PC-3 (cell line): ENCODE measurements around the gene OSBPL1A. TPM values are rescaled to one million over a fixed set of nuclear protein-coding genes. Genes with fewer than 3 reads are reported as not detected.

Experiments used
- ATAC-seq: fragments of 200-7000 bp; cut with Tn5 transposase; 2 replicates; pipeline ENCODE4 v1.9.1; 2020; ENCODE audit warnings: mild to moderate bottlenecking, moderate library complexity
- BruUV-seq: library from RNA; stranded (reverse); fragments of 400-500 nt; replicated peaks from 2 replicates; lab custom pipeline; 2021; lab: Mats Ljungman, UMichigan
- CTCF ChIA-PET: fragments of 300-600 bp; sonication (Branson Sonifier 250); formaldehyde crosslinking; loops from one replicate; lab custom pipeline; 2022; ENCODE audit warnings: antibody characterized with exemption; lab: Charles Lee
- POLR2A ChIA-PET: fragments of 300-600 bp; sonication (Branson Sonifier 250); formaldehyde crosslinking; loops from one replicate; lab custom pipeline; 2022; ENCODE audit warnings: antibody characterized with exemption; ENCODE audit not compliant: unreplicated experiment; lab: Charles Lee
- DNase-seq: peaks from one replicate; pipeline ENCODE4 v3.0.0-alpha.2; 2015
- H2AFZ ChIP-seq: fragments of 300-600 bp; sonication (generic); 2 replicates; pipeline ENCODE4 v1.6.0; 2016; ENCODE audit warnings: antibody characterized with exemption, low read length
- H3F3A ChIP-seq: fragments of 300-600 bp; sonication (generic); one replicate; pipeline ENCODE4 v1.6.0; 2017; ENCODE audit warnings: antibody characterized with exemption, low read length, control low read depth, mild to moderate bottlenecking; ENCODE audit not compliant: unreplicated experiment
- H3K27ac ChIP-seq: fragments of 300-600 bp; sonication (generic); 2 replicates; pipeline ENCODE4 v1.5.1; 2016; ENCODE audit warnings: mild to moderate bottlenecking, low read length
- H3K27me3 ChIP-seq: fragments of 300-600 bp; sonication (generic); 2 replicates; pipeline ENCODE4 v1.6.1; 2016; ENCODE audit warnings: low read length, mixed read lengths
- H3K36me3 ChIP-seq: fragments of 300-600 bp; sonication (generic); 2 replicates; pipeline ENCODE4 v1.6.1; 2016; ENCODE audit warnings: low read depth, mixed run types, low read length, mixed read lengths
- H3K4me1 ChIP-seq: fragments of 300-600 bp; sonication (generic); 2 replicates; pipeline ENCODE4 v1.5.1; 2016; ENCODE audit warnings: low read length; ENCODE audit not compliant: insufficient read depth
- H3K4me2 ChIP-seq: fragments of 300-600 bp; sonication (generic); 2 replicates; pipeline ENCODE4 v1.6.0; 2016; ENCODE audit warnings: low read length
- H3K4me3 ChIP-seq: fragments of 300-600 bp; sonication (generic); 2 replicates; pipeline ENCODE4 v1.5.1; 2016; ENCODE audit warnings: mild to moderate bottlenecking, low read length, mixed read lengths
- H3K79me2 ChIP-seq: fragments of 300-600 bp; sonication (generic); 2 replicates; pipeline ENCODE4 v1.6.1; 2017; ENCODE audit warnings: low read length, mixed read lengths
- H3K9ac ChIP-seq: fragments of 300-600 bp; sonication (generic); 2 replicates; pipeline ENCODE4 v1.6.0; 2016; ENCODE audit warnings: mild to moderate bottlenecking, low read length
- H3K9me2 ChIP-seq: fragments of 300-600 bp; sonication (generic); replicated peaks from 2 replicates; pipeline ENCODE4 v1.6.1; 2016; ENCODE audit warnings: mixed run types, low read length, mixed read lengths
- H3K9me3 ChIP-seq: fragments of 300-600 bp; sonication (generic); 2 replicates; pipeline ENCODE4 v1.6.1; 2016; ENCODE audit warnings: low read length, mixed read lengths
- H4K20me1 ChIP-seq: fragments of 300-600 bp; sonication (generic); 2 replicates; pipeline ENCODE4 v1.6.1; 2016; ENCODE audit warnings: low read length, mixed read lengths
- EZH2 ChIP-seq: fragments of 300-600 bp; sonication (generic); IDR thresholded peaks from one replicate; pipeline ENCODE4 v1.6.1; 2017; ENCODE audit warnings: antibody characterized with exemption, mild to moderate bottlenecking, low read length; ENCODE audit not compliant: unreplicated experiment
- EZH2phosphoT487 ChIP-seq: fragments of 300-600 bp; sonication (generic); IDR thresholded peaks from 2 replicates; pipeline ENCODE4 v1.6.1; 2018; ENCODE audit warnings: mild to moderate bottlenecking, antibody characterized with exemption, low read length, borderline replicate concordance
- intact Hi-C: fragments of 100-400 bp; cut with micrococcal nuclease; formaldehyde crosslinking; loops from 2 replicates; pipeline ENCODE4 v1.9.0; 2023
- total RNA-seq: library from RNA; depleted of rRNA; stranded (reverse); fragments of >200 nt; gene quantifications from 2 replicates; pipeline ENCODE4 v1.2.3, GENCODE V29; 2014
- TF ChIP-seq, protein P1 (sequence below): fragments of 300-600 bp; sonication (generic); conservative IDR thresholded peaks from 2 replicates; pipeline ENCODE4 v1.5.1; 2017; ENCODE audit warnings: antibody characterized with exemption, low read depth, mild to moderate bottlenecking, low read length

Gene OSBPL1A
- total RNA-seq, 1 experiment from 2014 or later = 39.7 TPM

DNA sequence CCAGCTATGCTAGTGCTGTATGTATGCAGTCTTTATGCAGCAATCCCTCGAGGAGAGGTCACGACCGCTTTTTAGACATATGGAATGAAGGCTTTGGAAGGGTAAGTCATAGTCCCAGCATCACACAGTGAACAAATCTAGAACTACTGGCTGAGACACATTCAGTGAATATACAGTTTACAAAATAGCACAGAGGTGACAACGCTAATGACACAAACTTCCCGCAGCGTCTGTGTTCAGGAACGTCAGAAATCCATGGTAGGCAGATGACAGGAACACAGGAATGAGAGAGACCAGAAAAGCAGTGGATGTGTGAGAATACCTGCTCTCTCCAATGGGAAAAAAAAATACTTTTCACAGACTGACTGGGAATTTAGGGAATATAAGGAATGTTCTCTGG lies 229.1 kb downstream of the OSBPL1A start:
- no peaks in the 10 kb centered on the region for H3K9me2 ChIP-seq
- TF ChIP-seq EZH2phosphoT487 (no peak), EZH2 (no peak)
- H3K4me1 ChIP-seq = peaks cover under 1% of the 10 kb centered on the region; the same call in 1 of the 2 replicates
- H3K4me3 ChIP-seq = no peak overlapping the region
- H3K9me3 ChIP-seq = no peaks in the 10 kb centered on the region
- BruUV-seq = no TSS peak
- peaks cover 2% of the 10 kb centered on the region; the same call in 1 of the 2 replicates for H3K36me3 ChIP-seq
- no peaks in the 10 kb centered on the region for H4K20me1 ChIP-seq
- ChIA-PET POLR2A (no interaction called here), CTCF (interaction anchor here (0.6 kb wide), 1 partner anchor 197 kb away, joined by 3 read pairs; no protein-coding TSS in a partner anchor)
- H3F3A ChIP-seq = no peaks in the 10 kb centered on the region
- no peaks in the 10 kb centered on the region for H3K79me2 ChIP-seq
- intact Hi-C loops = no loop called here
- H3K27ac ChIP-seq = no peak overlapping the region
- no peak overlapping the region for H3K4me2 ChIP-seq
- no peaks in the 10 kb centered on the region for H3K27me3 ChIP-seq
- no peak for ATAC-seq
- DNase-seq = no peak
- H3K9ac ChIP-seq = no peak overlapping the region
- H2AFZ ChIP-seq = no peak overlapping the region

DNA sequence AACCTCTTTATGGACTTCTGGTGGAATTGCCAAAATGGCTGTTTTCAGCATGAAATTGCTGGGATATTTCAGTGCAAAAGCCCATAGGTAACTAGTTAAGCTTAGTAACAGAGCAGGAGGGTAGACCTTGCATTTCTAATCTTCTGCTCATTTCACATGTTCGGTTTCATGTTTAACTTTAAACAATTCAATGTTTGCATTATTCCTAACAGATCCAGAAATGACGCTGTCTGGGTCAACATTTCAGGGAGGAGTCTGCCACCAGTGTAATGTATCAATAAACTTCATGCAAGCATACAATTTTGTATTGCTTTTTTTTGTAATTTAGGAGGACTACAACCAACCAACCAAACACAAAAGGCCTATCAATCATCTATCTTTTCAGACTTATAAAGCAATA lies 236.3 kb downstream of the OSBPL1A start:
- no peak for TF ChIP-seq EZH2phosphoT487
- TF ChIP-seq, protein P1, sequence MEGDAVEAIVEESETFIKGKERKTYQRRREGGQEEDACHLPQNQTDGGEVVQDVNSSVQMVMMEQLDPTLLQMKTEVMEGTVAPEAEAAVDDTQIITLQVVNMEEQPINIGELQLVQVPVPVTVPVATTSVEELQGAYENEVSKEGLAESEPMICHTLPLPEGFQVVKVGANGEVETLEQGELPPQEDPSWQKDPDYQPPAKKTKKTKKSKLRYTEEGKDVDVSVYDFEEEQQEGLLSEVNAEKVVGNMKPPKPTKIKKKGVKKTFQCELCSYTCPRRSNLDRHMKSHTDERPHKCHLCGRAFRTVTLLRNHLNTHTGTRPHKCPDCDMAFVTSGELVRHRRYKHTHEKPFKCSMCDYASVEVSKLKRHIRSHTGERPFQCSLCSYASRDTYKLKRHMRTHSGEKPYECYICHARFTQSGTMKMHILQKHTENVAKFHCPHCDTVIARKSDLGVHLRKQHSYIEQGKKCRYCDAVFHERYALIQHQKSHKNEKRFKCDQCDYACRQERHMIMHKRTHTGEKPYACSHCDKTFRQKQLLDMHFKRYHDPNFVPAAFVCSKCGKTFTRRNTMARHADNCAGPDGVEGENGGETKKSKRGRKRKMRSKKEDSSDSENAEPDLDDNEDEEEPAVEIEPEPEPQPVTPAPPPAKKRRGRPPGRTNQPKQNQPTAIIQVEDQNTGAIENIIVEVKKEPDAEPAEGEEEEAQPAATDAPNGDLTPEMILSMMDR = no peak
- no peak for TF ChIP-seq EZH2
- no peak overlapping the region for H2AFZ ChIP-seq
- no peaks in the 10 kb centered on the region for H3K9me3 ChIP-seq
- no peak overlapping the region for H3K4me3 ChIP-seq
- DNase-seq (no peak), ATAC-seq (no peak)
- H4K20me1 ChIP-seq = no peaks in the 10 kb centered on the region
- no peak overlapping the region for H3K9ac ChIP-seq
- H3K9me2 ChIP-seq = no peaks in the 10 kb centered on the region
- no peak overlapping the region for H3K27ac ChIP-seq
- ChIA-PET POLR2A (no interaction called here), CTCF (no interaction called here)
- H3K79me2 ChIP-seq = no peaks in the 10 kb centered on the region
- peaks cover 5% of the 10 kb centered on the region; the same call in 1 of the 2 replicates for H3K36me3 ChIP-seq
- no peaks in the 10 kb centered on the region for H3F3A ChIP-seq
- no TSS peak for BruUV-seq
- no peaks in the 10 kb centered on the region for H3K4me1 ChIP-seq
- no peak overlapping the region for H3K4me2 ChIP-seq
- H3K27me3 ChIP-seq = no peaks in the 10 kb centered on the region
- intact Hi-C loops = no loop called here

DNA sequence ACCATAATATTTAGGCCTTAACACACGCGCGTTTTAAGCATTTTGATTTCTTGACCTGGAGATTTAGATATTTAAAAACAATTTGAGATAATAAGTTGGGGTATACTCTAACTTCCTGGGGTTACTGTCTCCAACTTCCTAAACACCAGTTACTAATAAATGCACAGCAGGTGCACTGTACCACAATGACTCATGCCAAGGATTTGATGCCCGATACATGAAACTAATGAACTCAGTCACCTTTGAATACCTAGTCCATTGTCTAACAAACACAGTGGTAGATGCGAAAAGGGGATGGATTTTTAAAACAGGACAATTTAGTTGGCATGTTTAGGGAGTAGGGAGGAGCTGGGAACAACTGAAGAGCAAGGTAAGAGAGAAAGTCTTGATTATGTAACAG lies 237.5 kb downstream of the OSBPL1A start:
- ATAC-seq (no peak), DNase-seq (peak; percentile 18)
- no peaks in the 10 kb centered on the region for H3K27me3 ChIP-seq
- H3K4me1 ChIP-seq = no peaks in the 10 kb centered on the region
- no peaks in the 10 kb centered on the region for H4K20me1 ChIP-seq
- no peak overlapping the region for H3K9ac ChIP-seq
- ChIA-PET CTCF (no interaction called here), POLR2A (no interaction called here)
- TF ChIP-seq EZH2phosphoT487 (no peak), EZH2 (no peak)
- TF ChIP-seq, protein P1 = no peak
- no peak overlapping the region for H3K27ac ChIP-seq
- H3K79me2 ChIP-seq = no peaks in the 10 kb centered on the region
- peaks cover 11% of the 10 kb centered on the region; the same call in 1 of the 2 replicates for H3K36me3 ChIP-seq
- intact Hi-C loops = no loop called here
- no peak overlapping the region for H3K4me2 ChIP-seq
- H3K9me2 ChIP-seq = no peaks in the 10 kb centered on the region
- H2AFZ ChIP-seq = no peak overlapping the region
- H3K4me3 ChIP-seq = no peak overlapping the region
- no TSS peak for BruUV-seq
- no peaks in the 10 kb centered on the region for H3K9me3 ChIP-seq
- H3F3A ChIP-seq = no peaks in the 10 kb centered on the region
